ENCODE data around the gene RSKR. TPM values are rescaled to one million over a fixed set of nuclear protein-coding genes. Genes with fewer than 3 reads are reported as not detected.

Gene RSKR
- total and polyA plus RNA-seq, 2 donors (not counting 1 experiment from before 2014, with no cell fraction given), result 20.3 to 31.9 TPM

GRCh38 chr17:28622186-28622585 lies 8.2 kb upstream of the RSKR start:
- POLR2A ChIA-PET, result no interaction called here
- no peaks in the 10 kb centered on the region for H4K20me1 ChIP-seq (ENCODE audit: control insufficient read depth, insufficient read depth, low read length, poor library complexity, severe bottlenecking)
- no peak overlapping the region for H3K9ac ChIP-seq (ENCODE audit: low read length)
- H3K79me2 ChIP-seq (ENCODE audit: control insufficient read depth, insufficient read depth, low read length), result no peaks in the 10 kb centered on the region
- H3K36me3 ChIP-seq (replicated peaks in 1 of 2; ENCODE audit: control extremely low read depth in 1 of 2, control insufficient read depth in 1 of 2, extremely low read depth in 1 of 2, insufficient read depth in 2 of 2, low read length in 1 of 2), result peaks cover 18 to 88% of the 10 kb centered on the region in 2 experiments
- intact Hi-C loops (cut with micrococcal nuclease), result no loop called here
- no peak for ATAC-seq (ENCODE audit: low read depth)
- no CpG with 5 or more reads among the region's 3 CpGs for WGBS (ENCODE audit: insufficient coverage)
- Mint-ChIP-seq H3K9me3 (ENCODE audit: insufficient read depth) (no peaks in the 10 kb centered on the region), H3K4me1 (no peaks in the 10 kb centered on the region), H3K4me3 (no peak overlapping the region), H3K27me3 (no peaks in the 10 kb centered on the region), H3K27ac (no peak overlapping the region)
- H3K4me2 ChIP-seq (replicated peaks; ENCODE audit: low read depth, low read length, poor library complexity, severe bottlenecking), result no peak overlapping the region
- H3K9me3 ChIP-seq (ENCODE audit: control extremely low read depth in 1 of 3, control insufficient read depth in 2 of 3, insufficient read depth in 1 of 3, low read length in 2 of 3), result no peaks in the 10 kb centered on the region
- no peak overlapping the region for H3K4me3 ChIP-seq (ENCODE audit: control extremely low read depth in 1 of 5, extremely low read depth in 1 of 5, insufficient read depth in 1 of 5, low read depth in 2 of 5, low read length in 4 of 5)
- H2AFZ ChIP-seq (ENCODE audit: insufficient read depth, low read depth, low read length, poor library complexity, severe bottlenecking), result no peak overlapping the region
- H3K4me1 ChIP-seq (ENCODE audit: control insufficient read depth in 2 of 2, insufficient read depth in 2 of 2, low read length in 2 of 2), result no peaks in the 10 kb centered on the region
- no peak for DNase-seq
- H3K27me3 ChIP-seq (replicated peaks in 1 of 4; ENCODE audit: control extremely low read depth in 1 of 4, control insufficient read depth in 3 of 4, insufficient read depth in 4 of 4, low read length in 3 of 4), result no peaks in the 10 kb centered on the region
- TF ChIP-seq CTCF (IDR thresholded peaks at IDR 0.05) (no peak), EZH2 (IDR thresholded peaks at IDR 0.05; ENCODE audit: borderline replicate concordance, insufficient read depth, low read depth, low read length, poor library complexity, severe bottlenecking) (no peak)
- CTCF ChIA-PET, result interaction anchor here (1.1 to 15.2 kb wide), 2 partner anchors 12 to 125 kb away, joined by 3 to 220 read pairs; no protein-coding TSS in a partner anchor
- no peak overlapping the region for H3K27ac ChIP-seq (ENCODE audit: low read length in 2 of 2)

GRCh38 chr17:28620010-28620409 lies 6.0 kb upstream of the RSKR start:
- peaks cover 22 to 96% of the 10 kb centered on the region in 2 experiments for H3K36me3 ChIP-seq (replicated peaks in 1 of 2; ENCODE audit: control extremely low read depth in 1 of 2, control insufficient read depth in 1 of 2, extremely low read depth in 1 of 2, insufficient read depth in 2 of 2, low read length in 1 of 2)
- no peak for TF ChIP-seq EZH2 (IDR thresholded peaks at IDR 0.05; ENCODE audit: borderline replicate concordance, insufficient read depth, low read depth, low read length, poor library complexity, severe bottlenecking)
- TF ChIP-seq CTCF (IDR thresholded peaks at IDR 0.05), result no peak
- H3K9ac ChIP-seq (ENCODE audit: low read length), result no peak overlapping the region
- no peak overlapping the region for H3K27ac Mint-ChIP-seq
- peaks cover 12% of the 10 kb centered on the region for H3K4me1 Mint-ChIP-seq
- no peak for ATAC-seq (ENCODE audit: low read depth)
- no peaks in the 10 kb centered on the region for H3K9me3 ChIP-seq (ENCODE audit: control extremely low read depth in 1 of 3, control insufficient read depth in 2 of 3, insufficient read depth in 1 of 3, low read length in 2 of 3)
- H3K79me2 ChIP-seq (ENCODE audit: control insufficient read depth, insufficient read depth, low read length), result no peaks in the 10 kb centered on the region
- H3K27ac ChIP-seq (ENCODE audit: low read length in 2 of 2), result no peak overlapping the region
- intact Hi-C loops (cut with micrococcal nuclease), result no loop called here
- H3K9me3 Mint-ChIP-seq (ENCODE audit: insufficient read depth), result no peaks in the 10 kb centered on the region
- peaks cover 7 to 10% of the 10 kb centered on the region in 2 donors for H3K4me1 ChIP-seq (ENCODE audit: control insufficient read depth in 2 of 2, insufficient read depth in 2 of 2, low read length in 2 of 2)
- no peak overlapping the region for H3K4me3 ChIP-seq (ENCODE audit: control extremely low read depth in 1 of 5, extremely low read depth in 1 of 5, insufficient read depth in 1 of 5, low read depth in 2 of 5, low read length in 4 of 5)
- H3K4me3 Mint-ChIP-seq, result no peak overlapping the region
- H3K4me2 ChIP-seq (replicated peaks; ENCODE audit: low read depth, low read length, poor library complexity, severe bottlenecking), result no peak overlapping the region
- no peak for DNase-seq
- no peaks in the 10 kb centered on the region for H3K27me3 ChIP-seq (replicated peaks in 1 of 4; ENCODE audit: control extremely low read depth in 1 of 4, control insufficient read depth in 3 of 4, insufficient read depth in 4 of 4, low read length in 3 of 4)
- no peaks in the 10 kb centered on the region for H3K27me3 Mint-ChIP-seq
- H4K20me1 ChIP-seq (ENCODE audit: control insufficient read depth, insufficient read depth, low read length, poor library complexity, severe bottlenecking), result no peaks in the 10 kb centered on the region
- ChIA-PET POLR2A (no interaction called here), CTCF (interaction anchor here (15.2 kb wide), 1 partner anchor 123 kb away, joined by 220 read pairs; no protein-coding TSS in a partner anchor)
- no peak overlapping the region for H2AFZ ChIP-seq (ENCODE audit: insufficient read depth, low read depth, low read length, poor library complexity, severe bottlenecking)
- WGBS (ENCODE audit: insufficient coverage), result 100% methylated on average over 1 of the region's 2 CpGs

Data from B cell (primary cell).